Endothelial cell of umbilical vein (primary cell): Measurements from ENCODE around the gene SLC38A4. TPM values are rescaled to one million over a fixed set of nuclear protein-coding genes. Genes with fewer than 3 reads are reported as not detected.

Source experiments
- BruUV-seq: library from RNA; stranded (reverse); fragments of 400-500 nt; replicated peaks from 2 replicates; lab custom pipeline; 2021; lab: Mats Ljungman, UMichigan
- CTCF ChIA-PET: fragments of 300-600, 350-600 bp; sonication (Branson Sonifier 250); formaldehyde crosslinking; loops from one replicate; lab custom pipeline; 2021; ENCODE audit warnings: antibody characterized with exemption, inconsistent platforms; lab: Charles Lee
- POLR2A ChIA-PET: fragments of 300-600, 350-600 bp; sonication (Branson Sonifier 250); formaldehyde crosslinking; loops from one replicate; lab custom pipeline; 2021; ENCODE audit warnings: antibody characterized with exemption, inconsistent platforms; lab: Charles Lee
- DNase-seq: peaks from one replicate; pipeline ENCODE4 v3.0.0-alpha.2; 2011; ENCODE audit warnings: low read depth, low spot score
- FAIRE-seq: peaks from 2 replicates; lab custom pipeline; 2011; peaks lifted over from hg19 to GRCh38; lab: Jason Lieb, UNC
- H2AFZ ChIP-seq: 2 replicates; pipeline ENCODE4 v1.6.0; 2012; ENCODE audit warnings: low read depth, low read length, control low read depth, inconsistent platforms
- H3K27ac ChIP-seq: 2 replicates; pipeline ENCODE4 v1.5.1; 2011; ENCODE audit warnings: low read depth, mild to moderate bottlenecking, control low read depth, low read length, moderate library complexity; ENCODE audit not compliant: insufficient read depth
- H3K27me3 ChIP-seq, 2 experiments: 2 replicates each; pipeline versions ENCODE4 v1.6.0 to v1.6.1; 2011; ENCODE audit warnings: low read length in 2 of 2, mixed read lengths in 1 of 2; ENCODE audit not compliant: control insufficient read depth in 2 of 2, insufficient read depth in 2 of 2
- H3K36me3 ChIP-seq, 2 experiments: 2 replicates in 1 of 2; 3 replicates in 1 of 2; pipeline ENCODE4 v1.5.1; 2011; ENCODE audit warnings: low read length in 2 of 2, mild to moderate bottlenecking in 1 of 2, moderate library complexity in 1 of 2; ENCODE audit not compliant: control insufficient read depth in 2 of 2, insufficient read depth in 2 of 2; ENCODE audit errors: extremely low read depth in 1 of 2
- H3K4me1 ChIP-seq: 3 replicates; pipeline ENCODE4 v1.5.1; 2011; ENCODE audit warnings: mild to moderate bottlenecking, low read length; ENCODE audit not compliant: control insufficient read depth, insufficient read depth; ENCODE audit errors: extremely low read depth
- H3K4me2 ChIP-seq: 2 replicates; pipeline ENCODE4 v1.6.1; 2011; ENCODE audit warnings: low read length, control low read depth, mixed read lengths; ENCODE audit not compliant: insufficient read depth
- H3K4me3 ChIP-seq, 3 experiments: fragments of 200-600 bp in 1 of 3; sonication (generic), shearing (Covaris generic) in 1 of 3; replicated peaks in 1 of 3; 2 replicates each; pipeline ENCODE4 v1.5.1; 2011 to 2016; ENCODE audit warnings: control low read depth in 3 of 3, low read length in 3 of 3, mild to moderate bottlenecking in 2 of 3, inconsistent platforms in 1 of 3, low read depth in 1 of 3, moderate library complexity in 1 of 3; ENCODE audit not compliant: insufficient read depth in 1 of 3
- H3K79me2 ChIP-seq: 2 replicates; pipeline ENCODE4 v1.6.0; 2012; ENCODE audit warnings: low read length, inconsistent platforms; ENCODE audit not compliant: control insufficient read depth, insufficient read depth
- H3K9ac ChIP-seq: replicated peaks from 2 replicates; pipeline ENCODE3; 2011; ENCODE audit warnings: low read length, control low read depth; ENCODE audit not compliant: insufficient read depth; ENCODE audit errors: extremely low read depth
- H3K9me1 ChIP-seq: replicated peaks from 3 replicates; pipeline ENCODE4 v1.6.0; 2011; ENCODE audit warnings: mild to moderate bottlenecking, low read length; ENCODE audit not compliant: control insufficient read depth, insufficient read depth; ENCODE audit errors: extremely low read depth
- H3K9me3 ChIP-seq: replicated peaks from 2 replicates; pipeline ENCODE4 v1.5.1; 2012; ENCODE audit warnings: low read length, inconsistent platforms; ENCODE audit not compliant: control insufficient read depth, insufficient read depth
- H4K20me1 ChIP-seq: replicated peaks from 2 replicates; pipeline ENCODE3; 2011; ENCODE audit warnings: mild to moderate bottlenecking, low read length; ENCODE audit not compliant: control insufficient read depth, insufficient read depth; ENCODE audit errors: extremely low read depth
- EZH2 ChIP-seq: IDR thresholded peaks from 2 replicates; pipeline ENCODE4 v1.6.1; 2012; ENCODE audit warnings: borderline replicate concordance, low read depth, mild to moderate bottlenecking, moderate library complexity, low read length, inconsistent platforms; ENCODE audit not compliant: severe bottlenecking
- FOS ChIP-seq: IDR thresholded peaks from 2 replicates; pipeline ENCODE4 v1.6.1; 2011; ENCODE audit warnings: mild to moderate bottlenecking, low read length, moderate library complexity, borderline replicate concordance; ENCODE audit not compliant: insufficient read depth
- GATA2 ChIP-seq: IDR thresholded peaks from 2 replicates; pipeline ENCODE4 v1.7.0; 2011; ENCODE audit warnings: low read depth, mild to moderate bottlenecking, moderate library complexity, mixed read lengths, low read length; ENCODE audit not compliant: insufficient read length, insufficient read depth
- JUN ChIP-seq: IDR thresholded peaks from 2 replicates; pipeline ENCODE4 v1.6.1; 2011; ENCODE audit warnings: borderline replicate concordance, low read depth; ENCODE audit not compliant: insufficient read length, insufficient read depth
- MYC ChIP-seq: IDR thresholded peaks from one replicate; pipeline ENCODE4 v1.6.1; 2011; ENCODE audit warnings: mild to moderate bottlenecking, low read depth, low read length
- POLR2A ChIP-seq: IDR thresholded peaks from 2 replicates; pipeline ENCODE4 v1.6.1; 2012; ENCODE audit warnings: low read depth, mild to moderate bottlenecking, control low read depth, low read length
- POLR2AphosphoS5 ChIP-seq: IDR thresholded peaks from 2 replicates; pipeline ENCODE4 v1.6.1; 2012; ENCODE audit warnings: low read depth, mild to moderate bottlenecking, control low read depth, low read length, moderate library complexity; ENCODE audit not compliant: insufficient read depth
- dilution Hi-C: fragments of 300-500 bp; cut with MboI; formaldehyde crosslinking; loops from one replicate; pipeline ENCODE4 v1.15.0; 2019; ENCODE audit warnings: low sequenced_read_pairs; ENCODE audit not compliant: extremely low pct_ligation_motif_present
- intact Hi-C: fragments of 100-400 bp; cut with micrococcal nuclease; formaldehyde crosslinking; loops from one replicate; pipeline ENCODE4 v1.10.0; 2022
- polyA plus RNA-seq, 4 experiments: library from polyadenylated mRNA; depleted of rRNA in 3 of 4; stranded (reverse) in 3 of 4; unstranded in 1 of 4; fragments of >200 nt; gene quantifications; 2 replicates each; pipeline versions ENCODE4 v1.2.1 to v1.2.3, GENCODE V29; 2011 to 2012; ENCODE audit warnings: missing spikeins in 1 of 4
- total RNA-seq: library from RNA; stranded (reverse); gene quantifications from 2 replicates; pipeline ENCODE4 v1.2.3, GENCODE V29; 2021
- TF ChIP-seq, protein P1 (sequence below): IDR thresholded peaks from 2 replicates; pipeline ENCODE4 v1.6.1; 2011; ENCODE audit not compliant: insufficient read depth, insufficient read length
- TF ChIP-seq, protein P2 (sequence below), 2 donors: IDR thresholded peaks; 1 replicate in 1 of 2; 2 replicates in 1 of 2; pipeline ENCODE4 v1.5.1; 2011; ENCODE audit warnings: low read length in 2 of 2, mild to moderate bottlenecking in 2 of 2, moderate library complexity in 2 of 2, control low read depth in 1 of 2, inconsistent platforms in 1 of 2, low read depth in 1 of 2; ENCODE audit not compliant: insufficient read depth in 1 of 2; ENCODE audit errors: extremely low read depth in 1 of 2

Gene SLC38A4
- total and polyA plus RNA-seq, 2 donors (not counting 3 experiments of a cell fraction or from before 2014, with no cell fraction given) = 0.36 to 0.66 TPM

DNA sequence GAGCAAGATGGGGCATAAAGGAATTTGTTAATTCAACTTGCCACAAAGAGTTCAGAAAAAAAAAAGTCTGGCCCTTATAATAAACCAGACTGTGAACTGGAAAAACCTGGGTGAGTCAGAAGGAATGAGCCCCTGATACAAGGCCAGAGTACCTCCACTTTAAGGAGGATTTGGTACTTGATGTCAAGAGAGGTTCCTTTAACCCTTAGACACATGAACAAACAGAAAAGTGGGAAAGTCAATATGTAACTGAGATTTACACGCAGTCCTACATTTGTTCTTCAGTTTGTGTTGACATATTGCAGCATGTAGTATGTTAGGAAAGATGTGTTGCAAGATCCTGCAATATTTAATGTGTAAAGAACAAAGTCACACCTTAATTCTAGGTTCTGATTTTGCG, 14.2 kb upstream of the SLC38A4 start:
- intact Hi-C loops = no loop called here
- Histone ChIP-seq H4K20me1 (no peaks in the 10 kb centered on the region), H3K4me2 (no peak overlapping the region), H3K36me3 (no peaks in the 10 kb centered on the region), H3K9me1 (no peaks in the 10 kb centered on the region), H3K9me3 (no peaks in the 10 kb centered on the region), H3K79me2 (no peaks in the 10 kb centered on the region), H3K9ac (no peak overlapping the region), H2AFZ (no peak overlapping the region), H3K27me3 (peaks cover 7 to 10% of the 10 kb centered on the region in 2 experiments), H3K4me3 (no peak overlapping the region), H3K27ac (no peak overlapping the region), H3K4me1 (no peaks in the 10 kb centered on the region)
- DNase-seq (no peak), FAIRE-seq (no peak)
- TF ChIP-seq, protein P1, sequence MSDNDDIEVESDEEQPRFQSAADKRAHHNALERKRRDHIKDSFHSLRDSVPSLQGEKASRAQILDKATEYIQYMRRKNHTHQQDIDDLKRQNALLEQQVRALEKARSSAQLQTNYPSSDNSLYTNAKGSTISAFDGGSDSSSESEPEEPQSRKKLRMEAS = no peak
- no peak for TF ChIP-seq POLR2AphosphoS5
- TF ChIP-seq MYC = no peak
- TF ChIP-seq, protein P2, sequence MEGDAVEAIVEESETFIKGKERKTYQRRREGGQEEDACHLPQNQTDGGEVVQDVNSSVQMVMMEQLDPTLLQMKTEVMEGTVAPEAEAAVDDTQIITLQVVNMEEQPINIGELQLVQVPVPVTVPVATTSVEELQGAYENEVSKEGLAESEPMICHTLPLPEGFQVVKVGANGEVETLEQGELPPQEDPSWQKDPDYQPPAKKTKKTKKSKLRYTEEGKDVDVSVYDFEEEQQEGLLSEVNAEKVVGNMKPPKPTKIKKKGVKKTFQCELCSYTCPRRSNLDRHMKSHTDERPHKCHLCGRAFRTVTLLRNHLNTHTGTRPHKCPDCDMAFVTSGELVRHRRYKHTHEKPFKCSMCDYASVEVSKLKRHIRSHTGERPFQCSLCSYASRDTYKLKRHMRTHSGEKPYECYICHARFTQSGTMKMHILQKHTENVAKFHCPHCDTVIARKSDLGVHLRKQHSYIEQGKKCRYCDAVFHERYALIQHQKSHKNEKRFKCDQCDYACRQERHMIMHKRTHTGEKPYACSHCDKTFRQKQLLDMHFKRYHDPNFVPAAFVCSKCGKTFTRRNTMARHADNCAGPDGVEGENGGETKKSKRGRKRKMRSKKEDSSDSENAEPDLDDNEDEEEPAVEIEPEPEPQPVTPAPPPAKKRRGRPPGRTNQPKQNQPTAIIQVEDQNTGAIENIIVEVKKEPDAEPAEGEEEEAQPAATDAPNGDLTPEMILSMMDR (IDR thresholded peaks at IDR 0.05; ENCODE audit: extremely low read depth in 1 of 2, insufficient read depth in 1 of 2, low read depth in 1 of 2, low read length in 2 of 2) = no peak
- TF ChIP-seq POLR2A = no peak
- TF ChIP-seq EZH2 = no peak
- TF ChIP-seq JUN = no peak
- TF ChIP-seq GATA2 = no peak
- TF ChIP-seq FOS = no peak
- dilution Hi-C loops = no loop called here
- no TSS peak for BruUV-seq
- POLR2A ChIA-PET = no interaction called here
- CTCF ChIA-PET = no interaction called here
